Activated T-cell treated with anti-CD3 and anti-CD28 coated beads, Interleukin-2, amount 50 U/mL, for 72 hours (primary cell): ENCODE results near the gene LRRFIP2. TPM values are rescaled to one million over a fixed set of nuclear protein-coding genes. Genes with fewer than 3 reads are reported as not detected.

Source experiments
- ATAC-seq, 2 donors: fragments of 150-1000 bp; cut with Tn5 transposase; replicated peaks in 1 of 2; 2 replicates each; pipeline ENCODE4 v1.10.0; 2021; ENCODE audit warnings: moderate library complexity in 2 of 2, mild to moderate bottlenecking in 1 of 2
- DNase-seq, 2 donors: peaks; one replicate each; pipeline ENCODE4 v3.0.0; 2021 to 2022; ENCODE audit warnings: mixed read lengths in 1 of 2
- H3K27ac Mint-ChIP-seq: one replicate; pipeline ENCODE4 v1.8.0; 2022; ENCODE audit warnings: mild to moderate bottlenecking, moderate library complexity, mixed read lengths
- H3K27me3 Mint-ChIP-seq: one replicate; pipeline ENCODE4 v1.8.0; 2022; ENCODE audit warnings: low read depth, mixed read lengths
- H3K36me3 Mint-ChIP-seq, 2 donors: one replicate each; pipeline ENCODE4 v1.8.0; 2022; ENCODE audit warnings: mixed read lengths in 2 of 2, mild to moderate bottlenecking in 1 of 2; ENCODE audit not compliant: insufficient read depth in 2 of 2
- H3K4me1 Mint-ChIP-seq: one replicate; pipeline ENCODE4 v1.8.0; 2022; ENCODE audit warnings: low read depth, mixed read lengths
- H3K4me3 Mint-ChIP-seq, 2 donors: one replicate each; pipeline ENCODE4 v1.8.0; 2022; ENCODE audit warnings: mild to moderate bottlenecking in 2 of 2, mixed read lengths in 2 of 2, moderate library complexity in 2 of 2
- H3K9me3 Mint-ChIP-seq, 2 donors: one replicate each; pipeline ENCODE4 v1.8.0; 2022; ENCODE audit warnings: mixed read lengths in 2 of 2
- total RNA-seq, 2 donors: library from RNA; stranded (reverse); gene quantifications; one replicate each; pipeline ENCODE4 v1.2.3, GENCODE V29; 2022

Gene LRRFIP2
- total RNA-seq, 2 donors from 2014 or later = 28.3 to 36.1 TPM

GRCh38 chr3:37031096-37031682 lies 143.2 kb downstream of the LRRFIP2 start:
- peaks cover 4% of the 10 kb centered on the region for H3K4me1 Mint-ChIP-seq
- no peak overlapping the region for H3K4me3 Mint-ChIP-seq
- ATAC-seq (no peak), DNase-seq (no peak)
- peaks cover 20 to 58% of the 10 kb centered on the region in 2 donors for H3K36me3 Mint-ChIP-seq
- H3K9me3 Mint-ChIP-seq = no peaks in the 10 kb centered on the region
- H3K27me3 Mint-ChIP-seq = no peaks in the 10 kb centered on the region
- H3K27ac Mint-ChIP-seq = no peak overlapping the region

- Mint-ChIP-seq H3K36me3 (peaks cover 17 to 56% of the 10 kb centered on the region in 2 donors), H3K4me1 (peaks cover 4% of the 10 kb centered on the region), H3K9me3 (no peaks in the 10 kb centered on the region), H3K27me3 (no peaks in the 10 kb centered on the region), H3K27ac (no peak overlapping the region), H3K4me3 (no peak overlapping the region)
- no peak for DNase-seq
- no peak for ATAC-seq
These were observed 143.8 kb downstream of the LRRFIP2 start for GRCh38 chr3:37030588-37030987.

GRCh38 chr3:37029516-37030163 lies 144.7 kb downstream of the LRRFIP2 start:
- Mint-ChIP-seq H3K36me3 (peaks cover 15 to 48% of the 10 kb centered on the region in 2 donors), H3K27me3 (no peaks in the 10 kb centered on the region), H3K27ac (no peak overlapping the region), H3K9me3 (no peaks in the 10 kb centered on the region), H3K4me3 (no peak overlapping the region), H3K4me1 (peaks cover 6% of the 10 kb centered on the region)
- no peak for DNase-seq
- no peak for ATAC-seq

GRCh38 chr3:37029111-37029510 lies 145.3 kb downstream of the LRRFIP2 start:
- Mint-ChIP-seq H3K27ac (no peak overlapping the region), H3K9me3 (no peaks in the 10 kb centered on the region), H3K4me1 (peaks cover 11% of the 10 kb centered on the region), H3K4me3 (no peak overlapping the region), H3K36me3 (peaks cover 15 to 46% of the 10 kb centered on the region in 2 donors), H3K27me3 (no peaks in the 10 kb centered on the region)
- no peak for ATAC-seq
- DNase-seq = no peak

GRCh38 chr3:37028329-37028728 lies 146.1 kb downstream of the LRRFIP2 start:
- Mint-ChIP-seq H3K27ac (peak overlapping the region; percentile 59), H3K36me3 (peaks cover 12 to 45% of the 10 kb centered on the region in 2 donors), H3K4me3 (no peak overlapping the region), H3K4me1 (peaks cover 12% of the 10 kb centered on the region), H3K9me3 (no peaks in the 10 kb centered on the region), H3K27me3 (no peaks in the 10 kb centered on the region)
- no peak for ATAC-seq
- DNase-seq = no peak

GRCh38 chr3:37026851-37027250 lies 147.5 kb downstream of the LRRFIP2 start:
- peaks cover 9 to 37% of the 10 kb centered on the region in 2 donors for H3K36me3 Mint-ChIP-seq
- no peaks in the 10 kb centered on the region for H3K9me3 Mint-ChIP-seq
- H3K27me3 Mint-ChIP-seq = no peaks in the 10 kb centered on the region
- H3K27ac Mint-ChIP-seq = no peak overlapping the region
- no peak for DNase-seq
- peaks cover 12% of the 10 kb centered on the region for H3K4me1 Mint-ChIP-seq
- no peak overlapping the region for H3K4me3 Mint-ChIP-seq
- no peak for ATAC-seq

- Mint-ChIP-seq H3K4me3 (no peak overlapping the region), H3K27ac (no peak overlapping the region), H3K27me3 (no peaks in the 10 kb centered on the region), H3K36me3 (peaks cover 7 to 37% of the 10 kb centered on the region in 2 donors), H3K9me3 (no peaks in the 10 kb centered on the region), H3K4me1 (peaks cover 12% of the 10 kb centered on the region)
- no peak for ATAC-seq
- no peak for DNase-seq
These were observed 148.6 kb downstream of the LRRFIP2 start for GRCh38 chr3:37025561-37026335.

- Mint-ChIP-seq H3K27me3 (no peaks in the 10 kb centered on the region), H3K4me3 (no peak overlapping the region), H3K27ac (peak overlapping the region; percentile 19), H3K9me3 (no peaks in the 10 kb centered on the region), H3K36me3 (peaks cover 7 to 38% of the 10 kb centered on the region in 2 donors), H3K4me1 (peaks cover 12% of the 10 kb centered on the region)
- DNase-seq (no peak), ATAC-seq (no peak)
These were observed 149.5 kb downstream of the LRRFIP2 start for GRCh38 chr3:37024820-37025405.

- Mint-ChIP-seq H3K27ac (no peak overlapping the region), H3K9me3 (no peaks in the 10 kb centered on the region), H3K36me3 (peaks cover 7 to 38% of the 10 kb centered on the region in 2 donors), H3K27me3 (no peaks in the 10 kb centered on the region), H3K4me1 (peaks cover 12% of the 10 kb centered on the region), H3K4me3 (no peak overlapping the region)
- DNase-seq (no peak), ATAC-seq (no peak)
These were observed 150.3 kb downstream of the LRRFIP2 start for GRCh38 chr3:37024092-37024491.

- H3K36me3 Mint-ChIP-seq = peaks cover 7 to 33% of the 10 kb centered on the region in 2 donors
- no peak for ATAC-seq
- no peaks in the 10 kb centered on the region for H3K4me1 Mint-ChIP-seq
These were observed 156.7 kb downstream of the LRRFIP2 start for GRCh38 chr3:37017683-37018082.

GRCh38 chr3:37016903-37017302 lies 157.5 kb downstream of the LRRFIP2 start:
- H3K27me3 Mint-ChIP-seq = no peaks in the 10 kb centered on the region
- DNase-seq (no peak), ATAC-seq (no peak)
- H3K36me3 Mint-ChIP-seq = peaks cover 7 to 33% of the 10 kb centered on the region in 2 donors
- H3K27ac Mint-ChIP-seq = no peak overlapping the region
- H3K4me1 Mint-ChIP-seq = no peaks in the 10 kb centered on the region
- no peaks in the 10 kb centered on the region for H3K9me3 Mint-ChIP-seq
- no peak overlapping the region for H3K4me3 Mint-ChIP-seq

More at GRCh38 chr3:37017683-37018082, 156.7 kb downstream of the LRRFIP2 start:
- H3K9me3 Mint-ChIP-seq = no peaks in the 10 kb centered on the region
- no peak overlapping the region for H3K27ac Mint-ChIP-seq
- no peak for DNase-seq
- H3K4me3 Mint-ChIP-seq = no peak overlapping the region
- no peaks in the 10 kb centered on the region for H3K27me3 Mint-ChIP-seq

GRCh38 chr3:37015642-37016041 lies 158.7 kb downstream of the LRRFIP2 start:
- ATAC-seq = no peak
- Mint-ChIP-seq H3K4me3 (no peak overlapping the region), H3K36me3 (peaks cover 10 to 39% of the 10 kb centered on the region in 2 donors), H3K4me1 (no peaks in the 10 kb centered on the region), H3K27ac (no peak overlapping the region), H3K9me3 (no peaks in the 10 kb centered on the region), H3K27me3 (no peaks in the 10 kb centered on the region)
- DNase-seq = no peak

- no peaks in the 10 kb centered on the region for H3K9me3 Mint-ChIP-seq
- H3K27ac Mint-ChIP-seq = no peak overlapping the region
- DNase-seq = no peak
- H3K4me3 Mint-ChIP-seq = no peak overlapping the region
- no peak for ATAC-seq
- H3K36me3 Mint-ChIP-seq = peaks cover 10 to 37% of the 10 kb centered on the region in 2 donors
- no peaks in the 10 kb centered on the region for H3K4me1 Mint-ChIP-seq
- H3K27me3 Mint-ChIP-seq = no peaks in the 10 kb centered on the region
These were observed 159.8 kb downstream of the LRRFIP2 start for GRCh38 chr3:37014620-37015019.
